NOMO-1 treated with dmso at 0.1 percent for 144 hours (cell line): ENCODE results near the gene OR52E4.

Experiments used
- DNase-seq: peaks from one replicate; lab custom pipeline; 2025; ENCODE audit not compliant: unreplicated experiment; lab: John Stamatoyannopoulos, UW

Gene OR52E4

DNA sequence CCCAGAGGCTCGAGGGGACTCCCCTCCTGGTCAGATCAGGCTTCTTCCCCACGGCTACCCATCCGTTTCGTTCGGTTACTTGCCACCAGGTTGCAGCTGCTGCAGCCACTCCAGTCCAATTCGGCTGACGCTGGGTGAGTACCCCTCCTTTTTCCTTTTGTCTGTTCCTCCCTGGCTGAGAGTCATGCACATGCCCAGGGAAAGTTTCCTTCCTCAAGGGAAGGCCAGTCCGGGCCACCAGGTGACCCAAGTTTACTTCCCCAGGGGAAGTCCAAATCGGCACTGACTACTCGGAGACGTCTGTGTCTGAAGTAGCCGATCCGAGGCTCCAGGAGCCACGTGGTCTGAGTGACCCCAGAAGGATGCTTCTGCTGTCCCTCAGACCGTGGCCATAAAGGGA is 48.4 kb downstream of the OR52E4 start:
- no peak for DNase-seq

DNA sequence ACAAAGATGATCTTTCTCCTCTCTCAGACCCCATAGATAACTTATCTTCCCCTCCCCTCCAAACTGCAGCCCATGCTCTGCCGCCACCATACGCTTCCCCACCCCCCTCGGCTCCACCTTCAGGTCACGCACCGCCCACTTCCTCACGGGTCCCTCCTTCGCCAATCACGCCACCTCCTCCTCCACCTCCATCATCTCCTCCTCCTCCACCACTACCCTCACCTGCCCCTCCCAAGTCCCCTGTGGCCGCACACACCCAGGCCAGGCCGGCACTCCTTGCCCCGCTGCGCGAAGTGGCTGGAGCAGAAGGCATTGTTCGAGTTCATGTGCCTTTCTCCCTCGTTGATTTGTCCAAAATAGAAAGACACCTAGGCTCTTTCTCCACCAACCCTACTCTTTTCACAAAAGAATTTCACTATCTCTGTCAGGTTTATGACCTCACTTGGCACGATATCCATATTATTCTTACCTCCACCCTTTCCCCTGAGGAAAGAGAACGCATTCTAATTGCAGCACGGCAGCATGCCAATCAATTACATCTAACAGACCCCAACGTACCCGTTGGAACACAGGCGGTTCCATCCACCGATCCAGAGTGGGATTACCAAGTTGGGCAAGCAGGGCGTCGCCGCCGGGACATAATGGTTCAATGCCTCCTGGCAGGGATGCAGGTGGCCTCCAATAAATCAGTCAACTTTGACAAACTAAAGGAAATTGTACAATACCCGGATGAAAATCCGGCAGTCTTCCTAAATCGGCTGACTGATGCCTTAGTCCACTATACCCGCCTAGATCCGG is 49.3 kb downstream of the OR52E4 start:
- no peak for DNase-seq

DNA sequence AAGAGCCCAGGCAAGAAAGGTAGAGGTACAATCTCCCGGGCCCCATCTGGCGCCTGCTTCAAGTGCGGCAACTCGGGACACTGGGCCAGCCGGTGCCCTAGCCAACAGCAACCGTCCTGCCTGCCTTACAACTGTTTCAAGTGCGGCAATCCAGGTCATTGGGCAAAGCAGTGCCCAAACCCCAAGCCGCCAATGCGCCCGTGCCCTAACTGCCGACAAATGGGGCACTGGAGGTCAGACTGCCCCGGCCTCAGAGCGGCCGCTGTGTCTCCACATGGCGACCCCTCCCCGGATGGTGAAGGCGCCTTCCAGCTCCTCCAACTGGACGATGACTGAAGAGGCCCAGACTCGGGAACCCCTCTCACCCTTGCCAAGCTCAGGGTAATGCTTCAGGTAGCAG is 50.2 kb downstream of the OR52E4 start:
- no peak for DNase-seq

GRCh38 chr11:5931061-5931460 is 50.6 kb downstream of the OR52E4 start:
- DNase-seq: no peak

GRCh38 chr11:5932671-5933070 is 52.2 kb downstream of the OR52E4 start:
- no peak for DNase-seq

GRCh38 chr11:5933116-5933515 is 52.7 kb downstream of the OR52E4 start:
- DNase-seq: no peak
